GM19351 (cell line): ENCODE measurements around the gene SLIRP.
"Not testable (repeated sequence)": the region's sequence is repeated elsewhere in the genome, so short reads cannot be mapped to it uniquely, and the experiment has no call there.

Source experiments
- ATAC-seq: cut with Tn5 transposase; IDR thresholded peaks from one replicate; pipeline ENCODE4 v1.9.1; 2021; ENCODE audit warnings: mild to moderate bottlenecking, moderate library complexity; ENCODE audit not compliant: unreplicated experiment

SLIRP gene

DNA sequence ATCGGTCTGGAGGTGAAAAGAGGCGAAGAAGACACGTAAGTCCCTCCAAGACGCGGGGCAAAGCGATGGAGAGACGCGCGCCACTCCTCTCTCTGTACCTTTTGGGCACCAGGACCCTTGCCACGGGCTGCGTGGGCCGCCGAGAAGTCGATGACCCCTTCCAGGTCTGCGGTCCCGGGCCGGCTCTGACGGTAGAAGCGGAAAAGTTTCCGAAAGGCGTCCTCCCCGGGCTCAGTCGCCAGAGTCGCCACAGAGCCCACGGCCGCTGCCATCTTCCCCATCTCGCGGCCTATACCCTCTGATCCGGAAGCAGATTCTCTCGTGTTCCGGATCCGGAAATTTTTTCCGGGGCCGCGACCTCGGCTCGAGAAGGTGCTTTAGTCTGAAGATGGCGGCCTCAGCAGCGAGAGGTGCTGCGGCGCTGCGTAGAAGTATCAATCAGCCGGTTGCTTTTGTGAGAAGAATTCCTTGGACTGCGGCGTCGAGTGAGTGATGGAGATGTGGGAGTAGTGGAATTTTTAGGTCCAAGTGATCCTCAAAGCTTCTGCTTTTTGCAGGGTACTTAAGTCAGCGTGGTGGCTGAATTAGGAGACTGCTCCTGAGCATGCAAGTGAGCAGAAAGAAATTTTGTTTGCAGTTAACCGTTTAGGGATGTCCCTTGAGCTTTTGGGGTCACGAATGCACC, at the start of gene SLIRP, which contains the start of gene ALKBH1:
Gene SLIRP, plus strand, starts transcription at position 380 of the 685 bp plus-strand sequence. Its CDS starts 9 bp downstream, at position 389.
Gene ALKBH1, minus strand, starts transcription at position 300 of the 685 bp plus-strand sequence. Its CDS starts 19 bp downstream, at position 281.
- peak; percentile 98 for ATAC-seq

GRCh38 chr14:77659831-77660230, 48.1 kb upstream of the SLIRP start:
- ATAC-seq = no peak

- no peak for ATAC-seq
Observed at GRCh38 chr14:77660754-77661153, 47.1 kb upstream of the SLIRP start.

DNA sequence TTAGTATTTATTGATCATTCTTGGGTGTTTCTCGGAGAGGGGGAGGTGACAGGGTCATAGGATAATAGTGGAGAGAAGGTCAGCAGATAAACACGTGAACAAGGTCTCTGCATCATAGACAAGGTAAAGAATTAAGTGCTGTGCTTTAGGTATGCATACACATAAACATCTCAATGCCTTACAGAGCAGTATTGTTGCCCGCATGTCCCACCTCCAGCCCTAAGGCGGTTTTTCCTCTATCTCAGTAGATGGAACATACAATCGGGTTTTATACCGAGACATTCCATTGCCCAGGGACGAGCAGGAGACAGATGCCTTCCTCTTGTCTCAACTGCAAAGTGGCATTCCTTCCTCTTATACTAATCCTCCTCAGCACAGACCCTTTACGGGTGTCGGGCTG, 46.3 kb upstream of the SLIRP start:
- ATAC-seq = not testable (repeated sequence)

DNA sequence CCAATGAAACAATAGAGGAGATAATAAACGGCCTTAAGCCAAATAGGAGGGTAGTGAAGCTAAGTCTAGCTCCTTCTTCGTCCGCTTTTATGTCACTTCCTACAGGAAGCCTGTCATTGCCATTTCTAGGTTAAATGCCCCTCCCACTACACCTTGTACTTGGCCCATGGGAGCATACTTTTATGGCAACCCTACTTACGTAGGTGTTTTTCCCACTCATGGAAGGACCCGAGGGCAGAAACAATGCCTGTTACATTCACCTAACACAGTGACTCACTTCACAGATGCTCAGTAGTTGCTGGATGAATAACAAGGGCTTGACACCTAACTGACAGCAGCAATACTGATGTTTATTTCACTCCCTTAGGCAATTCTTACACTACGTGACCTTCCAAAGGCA, 44.6 kb upstream of the SLIRP start:
- no peak for ATAC-seq

- no peak for ATAC-seq
Observed at GRCh38 chr14:77667331-77667730, 40.6 kb upstream of the SLIRP start.

DNA sequence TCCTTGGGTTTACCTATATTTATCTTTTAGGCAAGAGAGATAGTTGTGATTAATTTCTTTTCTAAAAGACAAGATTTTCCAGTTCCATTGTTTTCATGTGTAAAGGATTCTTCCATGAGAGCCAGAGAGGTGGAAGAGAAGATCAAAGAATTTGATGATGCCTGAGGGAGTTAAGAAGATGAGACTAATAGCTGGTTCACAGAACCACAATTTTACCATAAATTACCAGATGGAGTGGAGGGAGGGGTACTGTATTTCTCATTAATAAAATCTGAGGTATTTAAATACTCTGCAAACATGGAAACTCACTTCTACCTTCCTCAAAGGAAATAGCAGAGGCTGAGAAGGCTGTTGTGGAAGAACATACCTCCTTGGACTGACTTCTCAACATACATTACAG, 34.7 kb upstream of the SLIRP start:
- ATAC-seq = no peak

DNA sequence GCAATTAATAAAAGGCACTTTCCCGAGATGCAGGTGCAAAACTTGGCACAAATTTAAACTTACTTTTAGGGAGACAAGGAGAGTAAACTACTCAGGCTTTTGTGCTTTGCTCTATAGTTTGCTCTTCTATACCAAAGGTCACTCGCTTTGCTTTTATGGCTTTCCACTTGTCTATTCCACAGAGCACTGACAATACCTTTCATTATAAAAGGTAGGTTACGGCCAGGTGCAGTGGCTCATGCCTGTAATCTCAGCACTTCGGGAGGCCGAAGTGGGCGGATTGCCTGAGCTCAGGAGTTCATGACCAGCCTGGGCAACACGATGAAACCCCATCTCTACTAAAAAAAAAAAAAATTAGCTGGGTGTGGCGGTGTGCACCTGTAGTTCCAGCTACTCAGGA, 33.0 kb upstream of the SLIRP start:
- no peak for ATAC-seq

GRCh38 chr14:77681196-77682157, 26.4 kb upstream of the SLIRP start:
- no peak for ATAC-seq

DNA sequence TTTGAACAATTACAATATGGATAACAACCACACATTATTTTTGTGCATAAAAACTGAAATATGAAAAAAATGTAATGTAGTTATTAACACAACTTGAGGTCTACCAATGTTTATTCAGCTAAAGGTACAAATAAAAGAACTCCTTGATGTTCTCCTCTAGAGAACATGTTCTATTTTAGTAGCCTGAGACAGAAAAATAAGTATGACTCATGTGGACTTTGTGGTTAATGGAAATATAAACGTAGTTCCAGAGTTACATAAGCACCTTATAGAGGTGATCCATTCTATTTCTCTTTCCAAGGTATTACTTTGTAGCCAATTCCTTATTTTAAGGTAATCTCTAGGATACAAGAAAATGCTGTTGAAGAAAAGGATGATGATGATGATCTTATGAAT, 25.7 kb upstream of the SLIRP start:
- no peak for ATAC-seq

DNA sequence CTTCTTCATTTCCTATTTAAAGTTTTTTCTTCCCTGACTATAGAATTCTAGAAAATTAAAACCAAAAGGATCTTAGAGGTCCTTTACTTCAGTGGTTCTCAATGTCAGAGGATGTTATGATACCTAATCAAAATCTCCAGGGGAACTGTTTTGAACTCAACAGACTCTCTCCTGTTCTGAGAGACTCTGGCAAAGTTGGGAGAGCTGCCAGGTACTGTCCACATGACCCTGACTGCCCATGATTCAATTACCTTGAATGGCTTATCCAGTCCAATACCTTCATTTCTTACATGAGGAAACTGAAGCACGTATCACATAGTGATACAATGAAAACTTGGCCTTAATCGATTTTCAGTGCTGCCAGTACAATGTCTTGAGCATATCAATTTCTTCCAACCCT, 16.6 kb upstream of the SLIRP start:
- ATAC-seq = no peak

- peak; percentile 25 for ATAC-seq
Observed at GRCh38 chr14:77707355-77707723, 564 bp upstream of the SLIRP start.

- no peak for ATAC-seq
Observed at GRCh38 chr14:77708749-77709148, 846 bp downstream of the SLIRP start.

GRCh38 chr14:77709412-77709811, 1.5 kb downstream of the SLIRP start:
- ATAC-seq = no peak

- no peak for ATAC-seq
Observed at GRCh38 chr14:77710364-77710763, 2.5 kb downstream of the SLIRP start.

DNA sequence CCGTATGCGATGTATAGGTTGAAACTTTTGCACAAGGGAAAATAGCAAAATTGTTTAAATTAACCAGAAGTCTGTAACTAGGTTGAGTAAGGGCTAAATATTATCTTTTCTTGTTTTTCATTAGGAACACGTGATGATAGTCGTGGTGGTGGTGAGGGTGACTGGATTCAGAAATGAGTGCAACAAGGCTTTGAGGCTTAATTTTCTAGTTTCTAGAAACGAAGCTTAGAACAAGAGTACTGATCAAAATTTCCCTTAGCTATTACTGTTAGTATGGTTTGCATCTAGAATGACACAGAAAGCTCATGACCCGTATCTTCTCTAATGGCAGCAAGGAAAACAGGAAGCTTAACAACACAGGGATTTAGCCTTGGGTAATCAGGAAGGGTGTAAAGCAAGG, 7.0 kb downstream of the SLIRP start:
- ATAC-seq = no peak

DNA sequence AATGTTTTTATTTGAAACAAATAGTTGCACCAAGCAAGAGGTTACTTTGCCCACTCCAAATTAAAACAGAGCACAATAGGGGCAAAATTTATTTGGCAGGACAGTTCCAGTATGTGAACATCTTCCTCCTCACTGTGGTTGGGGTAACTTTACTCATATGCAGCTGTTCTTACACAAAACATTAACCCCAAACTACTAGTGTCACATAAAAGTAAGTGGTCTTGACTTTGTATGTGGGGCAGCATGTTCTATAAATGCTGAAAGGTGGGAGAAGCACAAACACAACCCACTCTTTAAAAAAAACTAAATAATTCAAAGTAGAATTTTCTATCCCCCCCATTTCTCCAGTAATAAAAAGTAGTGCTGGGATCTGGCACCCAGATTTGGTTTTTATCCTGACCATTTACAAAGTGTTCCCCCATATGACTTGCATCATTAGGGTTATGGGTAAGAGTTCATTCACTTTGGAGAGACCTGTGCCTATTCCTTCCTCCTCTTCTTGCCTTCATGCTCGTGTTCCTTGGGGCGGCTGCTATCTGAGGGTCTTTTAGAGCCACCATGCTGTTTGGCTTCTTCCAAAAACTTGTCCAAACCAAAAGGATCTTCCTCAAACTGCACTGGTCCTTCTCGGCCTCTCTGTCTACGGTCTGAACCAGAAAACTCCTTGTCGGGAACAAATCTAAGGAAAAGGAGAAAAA, 9.9 kb downstream of the SLIRP start:
- ATAC-seq = no peak

DNA sequence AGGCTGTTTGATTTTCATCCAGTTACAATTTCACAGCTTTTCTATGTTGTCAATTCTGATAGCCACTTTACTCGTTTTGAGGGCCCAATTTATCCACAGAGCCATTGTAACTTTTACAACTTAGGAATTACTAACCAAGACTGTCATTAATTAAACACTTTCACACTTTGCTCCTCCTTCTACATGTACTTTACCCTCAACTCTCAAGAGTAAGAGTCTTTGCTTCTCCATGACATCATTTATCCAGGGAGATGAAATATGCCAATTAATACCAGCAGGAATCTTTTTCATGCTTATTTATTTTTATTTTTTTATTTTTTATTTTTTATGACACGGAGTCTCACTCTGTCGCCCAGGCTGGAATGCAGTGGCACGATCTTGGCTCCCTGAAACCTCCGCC, 13.5 kb downstream of the SLIRP start:
- ATAC-seq = no peak

- ATAC-seq = no peak
Observed at GRCh38 chr14:77722301-77722700, 14.4 kb downstream of the SLIRP start.

DNA sequence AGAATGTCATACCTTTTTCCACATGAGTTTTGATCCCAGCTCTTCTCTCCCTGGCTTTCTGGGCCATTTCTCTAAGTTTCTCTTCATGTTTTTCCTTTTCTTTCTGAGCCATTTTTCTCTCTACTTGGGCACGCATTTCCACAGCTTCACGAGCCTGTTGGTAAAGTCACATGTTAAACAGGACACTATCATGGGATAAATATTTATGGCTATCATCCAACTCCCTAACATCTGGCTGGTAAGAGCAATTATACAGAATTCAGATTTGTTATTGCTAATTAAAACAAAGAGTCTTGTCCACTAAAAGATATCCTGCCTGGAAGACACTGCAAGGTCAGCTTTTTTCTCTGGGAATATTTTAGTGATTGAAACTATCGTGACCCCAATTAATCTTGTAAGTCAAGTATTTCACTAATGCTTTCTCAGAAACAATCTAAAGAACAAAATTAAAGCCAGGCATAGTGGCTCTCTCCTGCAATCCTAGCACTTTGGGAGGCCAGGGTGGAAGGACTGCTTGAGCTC, 23.1 kb downstream of the SLIRP start:
- no peak for ATAC-seq

- peak; percentile 98 for ATAC-seq
Observed at GRCh38 chr14:77738559-77739250, 30.8 kb downstream of the SLIRP start.
